Neural crest cell (in vitro differentiated cells): ENCODE results near the gene PEX7. TPM values are rescaled to one million over a fixed set of nuclear protein-coding genes. Genes with fewer than 3 reads are reported as not detected.

Experiments used
- DNase-seq: peaks from one replicate; pipeline ENCODE4 v3.0.0; 2021; ENCODE audit warnings: low read depth, mixed read lengths, low spot score
- H3K27ac Mint-ChIP-seq: one replicate; pipeline ENCODE4 v1.8.0; 2021; ENCODE audit warnings: mild to moderate bottlenecking, mixed read lengths; ENCODE audit not compliant: unreplicated experiment
- H3K27me3 Mint-ChIP-seq: 2 replicates; pipeline ENCODE4 v1.8.0; 2021; ENCODE audit warnings: low read depth, mild to moderate bottlenecking, mixed read lengths
- H3K36me3 Mint-ChIP-seq: 2 replicates; pipeline ENCODE4 v1.8.0; 2021; ENCODE audit warnings: low read depth, mild to moderate bottlenecking, mixed read lengths
- H3K4me1 Mint-ChIP-seq: 2 replicates; pipeline ENCODE4 v1.8.0; 2021; ENCODE audit warnings: mixed read lengths
- H3K4me3 Mint-ChIP-seq: one replicate; pipeline ENCODE4 v1.8.0; 2021; ENCODE audit warnings: mild to moderate bottlenecking, mixed read lengths
- H3K9me3 Mint-ChIP-seq: 2 replicates; pipeline ENCODE4 v1.8.0; 2021; ENCODE audit warnings: mixed read lengths
- total RNA-seq: library from RNA; stranded (reverse); gene quantifications from 2 replicates; pipeline ENCODE4 v1.2.1, GENCODE V29; 2021
- TF ChIP-seq, protein P1 (sequence below): fragments of 200-600 bp; sonication (generic); conservative IDR thresholded peaks from 2 replicates; pipeline ENCODE4 v1.5.0; 2021; ENCODE audit warnings: antibody characterized with exemption, mild to moderate bottlenecking

The PEX7 gene
- total RNA-seq, 1 donor from 2014 or later = 5.3 TPM

DNA sequence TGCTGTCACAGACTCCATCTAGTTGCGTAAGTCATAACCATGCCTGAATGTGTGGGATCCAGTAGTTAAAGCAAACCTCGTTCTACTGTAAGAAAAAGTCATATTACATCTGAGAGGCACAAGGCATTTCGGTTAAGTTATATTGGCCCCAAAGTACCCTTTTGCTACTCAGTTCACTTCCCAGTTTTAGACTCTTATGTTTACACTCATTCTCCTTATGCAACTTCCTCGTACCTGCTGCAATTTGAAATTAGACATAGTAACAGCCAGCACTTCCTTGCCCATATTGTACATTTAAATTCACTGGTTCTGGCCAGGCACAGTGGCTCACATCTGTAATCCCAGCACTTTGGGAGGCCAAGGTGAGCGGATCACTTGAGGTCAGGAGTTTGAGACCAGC, 37.0 kb downstream of the PEX7 start:
- H3K4me1 Mint-ChIP-seq = no peaks in the 10 kb centered on the region

GRCh38 chr6:136860043-136860442, 37.7 kb downstream of the PEX7 start:
- H3K4me3 Mint-ChIP-seq = no peak overlapping the region
- H3K27me3 Mint-ChIP-seq = no peaks in the 10 kb centered on the region
- peaks cover 4% of the 10 kb centered on the region for H3K36me3 Mint-ChIP-seq
- no peak for DNase-seq
- no peaks in the 10 kb centered on the region for H3K4me1 Mint-ChIP-seq
- TF ChIP-seq, protein P1, sequence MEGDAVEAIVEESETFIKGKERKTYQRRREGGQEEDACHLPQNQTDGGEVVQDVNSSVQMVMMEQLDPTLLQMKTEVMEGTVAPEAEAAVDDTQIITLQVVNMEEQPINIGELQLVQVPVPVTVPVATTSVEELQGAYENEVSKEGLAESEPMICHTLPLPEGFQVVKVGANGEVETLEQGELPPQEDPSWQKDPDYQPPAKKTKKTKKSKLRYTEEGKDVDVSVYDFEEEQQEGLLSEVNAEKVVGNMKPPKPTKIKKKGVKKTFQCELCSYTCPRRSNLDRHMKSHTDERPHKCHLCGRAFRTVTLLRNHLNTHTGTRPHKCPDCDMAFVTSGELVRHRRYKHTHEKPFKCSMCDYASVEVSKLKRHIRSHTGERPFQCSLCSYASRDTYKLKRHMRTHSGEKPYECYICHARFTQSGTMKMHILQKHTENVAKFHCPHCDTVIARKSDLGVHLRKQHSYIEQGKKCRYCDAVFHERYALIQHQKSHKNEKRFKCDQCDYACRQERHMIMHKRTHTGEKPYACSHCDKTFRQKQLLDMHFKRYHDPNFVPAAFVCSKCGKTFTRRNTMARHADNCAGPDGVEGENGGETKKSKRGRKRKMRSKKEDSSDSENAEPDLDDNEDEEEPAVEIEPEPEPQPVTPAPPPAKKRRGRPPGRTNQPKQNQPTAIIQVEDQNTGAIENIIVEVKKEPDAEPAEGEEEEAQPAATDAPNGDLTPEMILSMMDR = no peak
- H3K27ac Mint-ChIP-seq = no peak overlapping the region
- no peaks in the 10 kb centered on the region for H3K9me3 Mint-ChIP-seq

More for the DNA sequence above, 37.0 kb downstream of the PEX7 start:
- H3K27ac Mint-ChIP-seq = no peak overlapping the region
- H3K27me3 Mint-ChIP-seq = no peaks in the 10 kb centered on the region
- no peak overlapping the region for H3K4me3 Mint-ChIP-seq
- DNase-seq = no peak
- peaks cover 5% of the 10 kb centered on the region for H3K36me3 Mint-ChIP-seq
- H3K9me3 Mint-ChIP-seq = no peaks in the 10 kb centered on the region
- TF ChIP-seq, protein P1 = no peak

- Mint-ChIP-seq H3K9me3 (no peaks in the 10 kb centered on the region), H3K36me3 (peaks cover 2% of the 10 kb centered on the region), H3K27me3 (no peaks in the 10 kb centered on the region), H3K4me1 (no peaks in the 10 kb centered on the region), H3K4me3 (no peak overlapping the region), H3K27ac (no peak overlapping the region)
- TF ChIP-seq, protein P1 = no peak
- no peak for DNase-seq
These were observed 40.3 kb downstream of the PEX7 start for GRCh38 chr6:136862662-136863061.

- Mint-ChIP-seq H3K4me1 (no peaks in the 10 kb centered on the region), H3K27ac (no peak overlapping the region), H3K36me3 (peaks cover 2% of the 10 kb centered on the region), H3K27me3 (no peaks in the 10 kb centered on the region), H3K4me3 (no peak overlapping the region), H3K9me3 (no peaks in the 10 kb centered on the region)
- TF ChIP-seq, protein P1 = no peak
- no peak for DNase-seq
These were observed 41.4 kb downstream of the PEX7 start for GRCh38 chr6:136863752-136864151.

- Mint-ChIP-seq H3K27me3 (no peaks in the 10 kb centered on the region), H3K36me3 (peaks cover 2% of the 10 kb centered on the region), H3K9me3 (no peaks in the 10 kb centered on the region), H3K27ac (no peak overlapping the region), H3K4me3 (no peak overlapping the region), H3K4me1 (no peaks in the 10 kb centered on the region)
- DNase-seq = no peak
- TF ChIP-seq, protein P1 = no peak
These were observed 42.3 kb downstream of the PEX7 start for GRCh38 chr6:136864676-136865075.
